ENCODE results near the gene CCR7. TPM values are rescaled to one million over a fixed set of nuclear protein-coding genes. Genes with fewer than 3 reads are reported as not detected.

CCR7 gene
- total RNA-seq, 1 experiment from 2014 or later = not detected

DNA sequence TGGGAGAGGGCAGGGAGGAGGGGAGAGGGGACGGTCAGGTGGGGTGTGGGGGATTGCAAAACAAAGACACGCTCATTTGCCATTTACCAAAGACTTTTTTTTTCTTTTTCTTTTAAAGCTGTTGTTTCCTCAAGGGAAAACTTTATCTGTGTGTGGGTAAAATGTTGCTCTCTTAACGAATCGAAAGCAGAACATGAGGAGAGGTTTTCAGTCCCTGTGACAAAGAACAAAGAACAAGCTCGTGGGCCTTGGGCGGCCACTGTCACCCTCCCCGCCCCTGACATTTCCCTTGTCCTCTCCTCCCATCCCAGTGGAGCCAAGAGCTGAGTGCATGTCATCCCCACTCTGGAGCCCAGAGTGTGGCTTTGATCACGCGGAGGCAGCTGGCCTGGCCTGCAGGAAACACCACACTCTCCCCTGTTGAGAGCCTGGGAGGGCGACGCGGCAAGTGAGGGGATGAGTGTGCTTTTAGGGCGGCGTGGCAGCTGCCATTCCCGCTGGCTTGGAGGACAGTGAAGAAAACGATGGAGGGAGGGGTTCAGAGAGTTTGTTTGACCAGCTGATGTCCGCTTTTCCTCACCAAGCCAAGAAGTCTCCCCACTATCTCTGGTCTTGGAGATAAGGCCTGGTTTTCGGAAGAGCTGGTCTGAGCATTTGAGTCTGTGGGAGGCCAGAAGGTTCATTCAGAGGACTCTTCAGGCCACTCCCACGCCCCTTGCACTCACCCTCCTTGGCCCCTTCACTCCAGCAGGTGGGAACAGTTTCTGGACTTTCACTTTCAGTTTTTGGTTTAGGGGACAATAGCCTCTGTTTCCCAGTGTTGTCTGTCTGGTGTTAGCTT, 11.4 kb downstream of the CCR7 start:
- BruUV-seq (replicated peaks) = no TSS peak
- Histone ChIP-seq H3K27me3 (replicated peaks; ENCODE audit: control insufficient read depth, insufficient read depth, low read length) (no peaks in the 10 kb centered on the region), H3K36me3 (ENCODE audit: control insufficient read depth, insufficient read depth, low read length) (no peaks in the 10 kb centered on the region), H3K4me1 (peaks cover 48% of the 10 kb centered on the region), H3K4me3 (ENCODE audit: low read depth, low read length) (no peak overlapping the region), H3K9me3 (no peaks in the 10 kb centered on the region)
- Mint-ChIP-seq H3K4me3 (ENCODE audit: unreplicated experiment) (no peak overlapping the region), H3K27ac (ENCODE audit: unreplicated experiment) (peak overlapping the region; percentile 75), H3K27me3 (ENCODE audit: insufficient read depth, unreplicated experiment) (no peaks in the 10 kb centered on the region), H3K9me3 (ENCODE audit: unreplicated experiment) (no peaks in the 10 kb centered on the region), H3K4me1 (ENCODE audit: low read depth, unreplicated experiment) (peaks cover 28% of the 10 kb centered on the region), H3K36me3 (ENCODE audit: insufficient read depth, unreplicated experiment) (peaks cover 6% of the 10 kb centered on the region)
- POLR2A ChIA-PET = no interaction called here
- intact Hi-C loops (cut with micrococcal nuclease; ENCODE audit: unreplicated experiment) = no loop called here
- CTCF ChIA-PET = interaction anchor here (1.1 to 2.4 kb wide), 2 partner anchors 20 to 22 kb away, joined by 3 to 13 read pairs; no protein-coding TSS in a partner anchor
- TF ChIP-seq CTCF (IDR thresholded peaks at IDR 0.05; ENCODE audit: insufficient read depth in 1 of 2, low read depth in 1 of 2, low read length in 1 of 2, severe bottlenecking in 1 of 2, unreplicated experiment in 1 of 2) = no peak
- DNase-seq = peak in 1 of 2 experiments; percentile 29

GRCh38 chr17:40552806-40553693, 12.2 kb downstream of the CCR7 start:
- no TSS peak for BruUV-seq (replicated peaks)
- Mint-ChIP-seq H3K27ac (ENCODE audit: unreplicated experiment) (peak overlapping the region; percentile 65), H3K4me3 (ENCODE audit: unreplicated experiment) (no peak overlapping the region), H3K27me3 (ENCODE audit: insufficient read depth, unreplicated experiment) (no peaks in the 10 kb centered on the region), H3K36me3 (ENCODE audit: insufficient read depth, unreplicated experiment) (peaks cover 6% of the 10 kb centered on the region), H3K4me1 (ENCODE audit: low read depth, unreplicated experiment) (peaks cover 36% of the 10 kb centered on the region), H3K9me3 (ENCODE audit: unreplicated experiment) (no peaks in the 10 kb centered on the region)
- peak in 1 of 2 experiments; percentile 25 for DNase-seq
- Histone ChIP-seq H3K4me1 (peaks cover 53% of the 10 kb centered on the region), H3K9me3 (no peaks in the 10 kb centered on the region), H3K27me3 (replicated peaks; ENCODE audit: control insufficient read depth, insufficient read depth, low read length) (no peaks in the 10 kb centered on the region), H3K36me3 (ENCODE audit: control insufficient read depth, insufficient read depth, low read length) (no peaks in the 10 kb centered on the region), H3K4me3 (ENCODE audit: low read depth, low read length) (no peak overlapping the region)
- intact Hi-C loops (cut with micrococcal nuclease; ENCODE audit: unreplicated experiment) = loop anchor here (1.0 kb wide), 1 partner anchor 7 kb away; no protein-coding TSS in a partner anchor
- ChIA-PET CTCF (interaction anchor here (1.1 to 2.4 kb wide), 4 partner anchors 7 to 21 kb away, joined by 3 to 21 read pairs (median 12); no protein-coding TSS in a partner anchor), POLR2A (interaction anchor here (0.5 kb wide), 1 partner anchor 1312 kb away, joined by 3 read pairs; the partner anchor contains the start of gene KLHL11)
- TF ChIP-seq CTCF (IDR thresholded peaks at IDR 0.05; ENCODE audit: insufficient read depth in 1 of 2, low read depth in 1 of 2, low read length in 1 of 2, severe bottlenecking in 1 of 2, unreplicated experiment in 1 of 2) = no peak
